HG02571 (cell line): ENCODE results near the gene GPR107.

ENCODE experiments used
- ATAC-seq: cut with Tn5 transposase; IDR thresholded peaks from one replicate; pipeline ENCODE4 v1.9.1; 2021; ENCODE audit warnings: mild to moderate bottlenecking, moderate library complexity; ENCODE audit not compliant: unreplicated experiment

The GPR107 gene

GRCh38 chr9:130027533-130028365, 26.0 kb upstream of the GPR107 start:
- no peak for ATAC-seq

DNA sequence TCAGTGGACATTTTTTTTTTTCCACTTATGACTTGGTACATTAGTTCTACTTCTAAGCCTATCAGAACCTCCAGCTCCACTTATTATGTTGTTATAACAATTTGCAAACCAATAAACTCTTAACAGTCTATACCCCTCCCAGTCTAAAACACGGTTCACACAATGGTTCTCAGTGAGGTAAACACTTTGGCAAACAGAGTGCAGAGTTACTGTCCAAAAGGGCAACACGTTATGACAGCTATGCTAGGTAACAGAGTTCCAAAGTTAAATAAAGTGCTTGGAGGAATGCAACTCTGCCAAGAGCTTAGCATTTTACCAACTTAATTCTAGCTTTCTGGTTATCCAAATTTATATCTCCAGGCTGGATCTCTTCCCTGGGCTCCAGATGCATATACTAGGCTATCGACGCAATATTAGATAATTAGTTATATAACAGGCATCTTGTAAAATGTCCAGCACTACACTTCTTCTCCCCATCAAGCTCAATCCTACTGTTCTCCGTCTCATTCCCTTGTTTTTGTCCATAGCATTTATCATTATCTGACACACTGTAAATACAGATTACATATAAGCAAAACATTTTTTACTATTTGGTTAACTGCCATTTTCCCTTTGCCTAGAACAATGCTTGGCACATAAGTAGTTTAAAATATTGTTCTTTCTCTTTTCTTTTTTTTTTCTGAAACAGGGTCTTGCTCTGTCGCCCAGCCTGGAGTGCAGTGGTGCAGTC, 25.0 kb upstream of the GPR107 start:
- ATAC-seq, result no peak

- no peak for ATAC-seq
Observed at GRCh38 chr9:130029223-130029973, 24.3 kb upstream of the GPR107 start.

- no peak for ATAC-seq
Observed at GRCh38 chr9:130030651-130031127, 23.0 kb upstream of the GPR107 start.

DNA sequence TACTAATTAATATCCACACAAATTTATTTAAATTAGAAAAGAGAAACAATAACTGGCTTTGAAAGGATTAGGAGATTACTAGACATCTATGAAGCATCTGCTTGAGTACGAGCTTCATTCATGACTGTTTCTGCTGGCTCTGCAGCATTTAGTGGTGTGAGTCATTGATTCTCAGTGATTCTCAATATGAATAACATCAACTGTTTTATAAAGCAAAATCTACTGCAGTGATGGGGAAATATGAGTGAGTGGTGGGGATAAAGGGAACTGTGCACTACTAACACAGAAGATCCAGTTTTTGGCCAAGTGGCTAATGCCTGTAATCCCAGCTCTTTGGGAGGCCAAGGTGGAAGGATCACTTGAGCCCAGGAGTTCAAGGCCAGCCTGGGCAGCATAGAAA, 19.1 kb upstream of the GPR107 start:
- ATAC-seq, result no peak

- no peak for ATAC-seq
Observed at GRCh38 chr9:130036099-130036498, 17.6 kb upstream of the GPR107 start.

DNA sequence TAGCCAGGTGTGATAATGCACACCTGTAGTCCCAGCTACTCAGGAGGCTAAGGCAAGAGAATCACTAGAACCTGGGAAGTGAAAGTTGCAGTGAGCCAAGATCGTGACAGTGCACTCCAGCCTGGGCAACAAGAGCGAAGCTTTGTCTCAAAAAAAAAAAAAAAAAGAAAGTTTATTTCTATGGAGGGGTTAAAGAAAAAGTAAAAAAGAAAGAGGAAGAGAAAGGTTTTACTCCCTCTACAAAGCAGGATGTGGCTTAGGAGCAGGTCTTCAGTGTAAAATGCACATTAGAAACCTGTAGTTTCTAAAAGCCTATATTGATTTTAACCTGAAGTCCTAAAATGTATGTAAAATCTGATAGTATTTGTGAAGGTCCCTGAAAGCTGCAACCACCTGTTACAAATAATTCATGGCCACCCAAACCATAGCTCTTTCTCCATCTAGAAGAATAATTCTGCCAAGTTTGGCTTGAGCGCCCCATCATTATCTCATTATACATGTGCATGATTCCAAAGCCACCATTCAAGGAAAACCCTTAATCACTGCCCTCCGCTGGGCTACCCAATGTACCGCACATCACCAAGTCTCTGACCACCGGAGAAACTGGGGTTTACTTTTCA, 14.1 kb upstream of the GPR107 start:
- ATAC-seq, result no peak

DNA sequence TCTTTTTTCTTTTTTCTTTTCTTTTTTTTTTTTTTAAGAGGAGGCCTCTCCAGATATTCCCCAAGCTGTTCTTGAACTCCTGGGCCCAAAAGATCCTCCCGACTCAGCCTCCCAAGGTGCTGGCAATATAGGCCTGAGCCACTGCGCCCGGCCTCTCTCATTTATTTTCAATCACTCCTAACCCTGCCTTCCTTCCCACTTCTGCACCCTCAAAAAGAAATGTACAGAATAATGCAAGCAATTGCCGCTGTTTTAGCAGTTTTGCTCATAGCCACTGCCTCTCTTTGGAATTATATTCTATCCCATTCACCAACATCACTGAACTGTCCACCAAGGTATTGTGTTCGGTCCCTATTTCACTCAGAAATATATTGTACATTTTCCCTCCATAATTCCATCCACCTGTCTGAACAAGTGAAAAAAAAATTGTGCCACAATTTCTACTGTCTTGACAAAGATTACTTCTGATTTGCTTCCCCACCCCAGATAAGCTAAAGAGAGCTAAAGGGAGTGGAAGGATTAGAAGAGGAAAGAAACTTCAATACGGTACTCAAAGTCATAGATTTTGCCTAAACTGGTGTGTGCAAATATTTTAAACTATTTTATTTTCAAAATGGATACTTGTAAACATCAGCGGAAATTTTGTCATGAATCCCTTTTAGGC, 12.6 kb upstream of the GPR107 start:
- no peak for ATAC-seq

DNA sequence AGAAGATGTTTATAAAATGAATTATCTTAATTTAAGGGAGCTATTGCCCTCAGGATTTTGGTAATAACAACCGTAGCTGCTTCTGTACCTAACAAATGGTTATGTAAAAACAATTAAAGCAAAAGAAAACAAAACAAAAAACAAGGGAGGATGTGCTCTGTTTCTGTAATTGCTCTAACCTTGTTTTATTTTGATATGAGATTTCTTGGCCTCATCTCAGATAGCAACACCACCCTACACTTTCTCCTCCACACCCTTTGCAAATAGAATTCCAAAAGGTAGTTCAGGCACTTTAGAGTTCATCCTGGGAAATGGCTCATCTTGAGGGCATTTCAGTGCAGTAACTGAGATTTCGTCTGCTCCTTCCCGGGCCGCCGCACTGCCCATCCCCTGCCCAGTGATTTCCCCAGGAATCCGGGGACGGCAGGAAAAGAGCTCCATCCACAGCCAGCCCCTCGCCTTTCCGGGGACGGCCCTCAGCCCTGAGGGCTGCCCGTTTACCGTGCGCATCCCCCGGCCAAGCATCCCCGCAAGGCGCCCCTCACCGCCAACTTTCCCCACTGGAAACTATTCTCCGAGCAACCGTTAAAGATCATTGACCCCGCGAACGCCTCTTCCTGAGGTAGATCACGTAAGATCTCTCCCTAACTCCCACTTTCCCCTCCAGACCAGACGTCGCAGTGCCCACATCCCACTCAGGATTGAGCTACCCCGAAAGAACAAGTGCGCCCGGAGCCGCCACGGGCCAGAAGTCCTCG, 11.9 kb upstream of the GPR107 start:
- no peak for ATAC-seq

DNA sequence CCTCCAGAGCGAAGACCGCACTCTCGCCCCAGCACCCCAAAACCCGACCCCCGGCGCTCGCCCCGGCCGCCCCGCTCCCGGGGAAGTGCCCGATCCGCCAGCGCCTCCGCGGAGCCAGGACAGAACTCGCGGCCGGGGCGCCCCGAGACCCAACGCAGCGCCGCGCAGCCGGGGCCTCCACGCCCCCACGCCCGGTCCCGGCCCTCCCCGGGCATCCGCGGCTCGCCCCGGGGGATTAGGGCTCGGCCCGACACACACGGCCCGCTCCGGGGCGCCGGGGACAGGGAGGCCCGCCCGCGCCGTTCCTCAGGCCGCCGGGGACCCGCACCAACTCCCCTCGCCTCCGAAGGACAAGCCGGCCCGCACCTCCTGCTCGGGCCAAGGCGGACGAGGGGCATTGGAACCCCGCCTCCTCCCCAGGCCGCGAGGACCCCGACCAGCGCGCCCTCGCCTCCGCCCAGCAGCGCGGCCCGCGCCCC, 11.3 kb upstream of the GPR107 start:
- ATAC-seq, result no peak

DNA sequence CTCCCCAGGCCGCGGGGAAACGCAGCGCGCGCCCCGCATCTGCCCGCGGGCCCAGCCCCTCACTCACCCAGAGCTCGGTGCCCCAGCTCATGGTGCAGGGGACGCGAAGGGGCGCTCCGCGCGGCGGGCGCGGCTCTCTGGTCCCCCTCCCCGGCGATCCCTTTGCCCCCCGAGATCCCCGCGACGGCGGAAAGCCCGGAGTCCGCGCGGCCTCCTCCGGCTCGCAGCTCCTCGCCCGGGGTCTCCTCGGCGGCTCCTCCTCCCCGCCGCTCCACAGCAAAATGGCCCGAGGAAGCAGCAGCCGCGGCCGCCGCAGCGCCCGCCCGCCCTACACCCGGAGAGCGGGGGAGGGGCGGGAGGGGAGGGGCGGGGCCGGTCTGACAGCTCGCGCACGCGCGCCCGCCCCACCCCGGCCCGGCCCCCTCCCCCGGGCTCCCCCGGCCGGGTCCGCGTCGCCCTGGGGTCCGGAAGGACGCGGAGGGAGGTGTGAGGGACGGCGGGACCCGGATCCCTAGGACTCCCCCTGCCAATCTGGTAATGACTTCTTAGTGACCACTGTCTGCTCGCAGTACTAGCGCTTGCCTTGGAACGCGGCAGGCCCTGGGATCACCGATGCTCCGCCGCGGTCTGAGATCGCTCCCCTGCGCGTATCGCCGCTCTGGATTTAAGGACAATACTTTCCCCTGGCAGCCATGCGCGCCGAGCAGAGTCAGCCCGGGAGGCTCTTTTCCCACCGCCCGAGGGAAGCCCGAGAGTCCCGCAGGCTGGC, 10.6 kb upstream of the GPR107 start, which contains the start of gene FNBP1:
TSS of gene FNBP1 (minus strand) at position 305 of the 769 bp plus-strand sequence. CDS start at position 91, 214 bp downstream.
- ATAC-seq, result peak; percentile 41

GRCh38 chr9:130043654-130044623, 9.8 kb upstream of the GPR107 start:
- no peak for ATAC-seq

DNA sequence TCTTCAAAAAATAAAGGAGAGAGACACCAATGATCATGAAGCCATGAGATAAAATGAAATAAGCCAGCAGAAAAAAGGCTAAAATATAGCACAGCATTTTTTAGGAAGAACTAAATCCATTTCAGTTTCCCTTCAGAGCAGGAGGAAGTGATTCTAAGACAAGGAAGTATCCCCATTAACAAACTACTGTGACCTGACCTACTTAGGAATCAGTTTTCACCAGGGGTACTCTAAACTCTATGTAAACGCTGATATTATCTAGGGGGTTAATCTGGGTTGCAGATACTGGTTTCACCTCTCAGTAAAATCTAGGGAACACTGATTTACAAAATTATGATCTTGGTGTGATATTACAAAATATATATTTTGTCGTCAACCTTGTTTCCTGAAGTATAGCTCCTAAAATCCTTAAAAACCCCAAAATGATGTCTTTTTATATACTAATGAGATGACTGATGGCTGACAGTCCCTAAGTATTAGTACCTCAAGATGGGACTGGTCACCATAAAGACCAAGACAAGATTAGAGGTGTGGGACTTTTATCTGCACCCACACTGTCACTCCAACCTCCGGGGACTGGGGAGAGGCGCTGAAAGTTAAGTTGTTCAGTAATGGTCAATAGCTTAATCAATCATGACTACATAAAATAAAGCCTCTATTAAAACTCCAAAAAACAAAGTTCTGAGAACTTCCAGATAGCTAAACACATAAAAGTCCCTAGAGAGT, 7.8 kb upstream of the GPR107 start:
- no peak for ATAC-seq

DNA sequence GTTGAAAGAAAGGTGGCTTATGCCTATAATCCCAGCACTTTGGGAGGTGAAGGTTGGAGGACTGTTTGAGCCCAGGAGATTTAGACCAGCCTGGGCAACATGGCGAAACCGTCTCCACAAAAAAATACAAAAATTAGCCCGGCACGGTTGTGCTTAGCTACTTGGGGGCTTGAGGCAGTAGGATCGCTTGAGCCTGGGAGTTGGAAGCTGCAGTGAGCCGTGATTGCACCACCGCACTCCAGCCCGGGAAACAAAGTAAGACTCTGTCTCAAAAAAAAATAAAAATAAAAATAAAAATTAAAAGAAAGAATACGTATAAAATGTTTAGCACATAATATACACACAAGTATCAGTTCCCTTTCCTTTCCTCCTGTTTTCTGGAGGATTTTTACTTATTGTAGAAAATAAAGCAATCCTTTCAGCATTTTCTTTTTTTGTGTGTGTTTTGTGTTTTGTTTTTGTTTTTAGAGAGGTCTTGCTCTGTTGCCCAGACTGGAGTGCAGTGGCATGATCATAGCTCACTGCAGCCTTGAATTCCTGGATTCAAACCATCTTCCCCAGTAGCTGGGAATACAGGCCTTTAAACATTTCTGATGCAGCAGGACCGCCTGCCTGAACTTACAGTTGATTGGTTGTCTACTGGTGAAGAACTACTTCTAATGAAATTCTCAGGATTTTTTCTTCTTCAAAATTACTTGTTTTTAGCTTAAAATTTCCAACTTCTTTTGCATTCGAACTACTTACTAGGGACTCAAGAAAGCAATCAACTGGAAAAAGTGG, 4.1 kb upstream of the GPR107 start:
- no peak for ATAC-seq

DNA sequence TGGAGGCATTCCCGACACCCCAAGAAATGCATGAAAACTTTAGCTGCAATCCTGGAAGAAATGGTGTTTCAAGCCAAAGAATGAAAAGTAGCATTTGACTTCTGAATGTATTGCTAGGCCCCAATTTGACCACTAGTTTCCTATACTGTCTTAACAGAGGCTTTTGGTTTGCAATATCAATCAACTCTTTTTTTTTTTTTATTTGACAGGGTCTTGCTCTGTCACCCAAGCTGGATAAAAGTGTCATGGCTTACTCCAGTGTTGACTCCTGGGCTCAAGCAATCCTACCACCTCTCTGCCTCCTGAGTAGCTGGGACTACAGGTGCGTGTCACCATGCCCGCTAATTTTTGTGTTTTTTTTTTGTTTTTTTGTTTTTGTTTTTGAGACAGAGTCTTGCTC, 3.2 kb upstream of the GPR107 start:
- ATAC-seq, result no peak

- ATAC-seq, result no peak
Observed at GRCh38 chr9:130051855-130052254, 1.9 kb upstream of the GPR107 start.
